Transverse colon (tissue), 4 donors: ENCODE measurements around the gene RFX3.

Source experiments
- CTCF ChIP-seq, 5 experiments: fragments of 200-600 bp in 3 of 5; fragments of 450-650 bp in 2 of 5; sonication (generic) in 3 of 5; IDR thresholded peaks; 1 replicate in 2 of 5; 2 replicates in 3 of 5; pipeline ENCODE4 v1.5.1; 2016 to 2017; ENCODE audit warnings: antibody characterized with exemption in 5 of 5, inconsistent platforms in 3 of 5, mild to moderate bottlenecking in 2 of 5, moderate library complexity in 1 of 5
- EP300 ChIP-seq: sonication (generic); formaldehyde crosslinking; IDR thresholded peaks from one replicate; pipeline ENCODE4 v1.6.1; 2017; ENCODE audit warnings: antibody characterized with exemption, low read depth
- POLR2A ChIP-seq: fragments of 450-650 bp; IDR thresholded peaks from one replicate; pipeline ENCODE4 v1.6.1; 2016; ENCODE audit warnings: antibody characterized with exemption, mild to moderate bottlenecking, moderate library complexity
- POLR2AphosphoS5 ChIP-seq, 3 donors: sonication (generic); formaldehyde crosslinking; IDR thresholded peaks; one replicate each; pipeline ENCODE4 v1.6.1; 2016; ENCODE audit warnings: antibody characterized with exemption in 3 of 3

DNA sequence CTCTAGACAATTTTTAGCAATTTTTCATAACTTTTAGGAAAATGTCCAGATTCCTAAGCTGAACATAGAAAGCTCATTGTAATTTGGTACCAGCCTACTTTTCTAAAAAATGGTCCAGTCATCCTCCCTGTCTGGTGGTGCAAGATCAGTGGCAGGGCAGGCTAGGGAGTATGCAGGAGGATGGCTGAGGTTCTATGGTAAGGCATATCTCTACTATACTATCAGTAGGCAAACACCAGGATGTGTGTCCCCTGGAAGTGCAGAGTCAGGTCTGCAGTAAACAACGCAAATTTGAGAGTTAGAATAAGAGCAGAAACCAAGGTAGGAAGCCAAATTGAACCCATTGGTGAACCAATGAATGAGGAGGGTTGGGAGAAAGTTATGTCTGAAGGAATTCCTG, 22.8 kb upstream of the RFX3 start:
- TF ChIP-seq CTCF (IDR thresholded peaks at IDR 0.05) = no peak
- no peak for TF ChIP-seq EP300
- TF ChIP-seq POLR2AphosphoS5 (IDR thresholded peaks at IDR 0.05) = no peak
- no peak for TF ChIP-seq POLR2A
